GOT3 (cell line): ENCODE results near the gene CHRDL2.
"Not testable (repeated sequence)": the region's sequence is repeated elsewhere in the genome, so short reads cannot be mapped to it uniquely, and the experiment has no call there.

ENCODE experiments used
- DNase-seq: peaks from one replicate; lab custom pipeline; 2025; ENCODE audit warnings: mixed read lengths; lab: John Stamatoyannopoulos, UW

The CHRDL2 gene, protein sequence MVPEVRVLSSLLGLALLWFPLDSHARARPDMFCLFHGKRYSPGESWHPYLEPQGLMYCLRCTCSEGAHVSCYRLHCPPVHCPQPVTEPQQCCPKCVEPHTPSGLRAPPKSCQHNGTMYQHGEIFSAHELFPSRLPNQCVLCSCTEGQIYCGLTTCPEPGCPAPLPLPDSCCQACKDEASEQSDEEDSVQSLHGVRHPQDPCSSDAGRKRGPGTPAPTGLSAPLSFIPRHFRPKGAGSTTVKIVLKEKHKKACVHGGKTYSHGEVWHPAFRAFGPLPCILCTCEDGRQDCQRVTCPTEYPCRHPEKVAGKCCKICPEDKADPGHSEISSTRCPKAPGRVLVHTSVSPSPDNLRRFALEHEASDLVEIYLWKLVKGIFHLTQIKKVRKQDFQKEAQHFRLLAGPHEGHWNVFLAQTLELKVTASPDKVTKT

DNA sequence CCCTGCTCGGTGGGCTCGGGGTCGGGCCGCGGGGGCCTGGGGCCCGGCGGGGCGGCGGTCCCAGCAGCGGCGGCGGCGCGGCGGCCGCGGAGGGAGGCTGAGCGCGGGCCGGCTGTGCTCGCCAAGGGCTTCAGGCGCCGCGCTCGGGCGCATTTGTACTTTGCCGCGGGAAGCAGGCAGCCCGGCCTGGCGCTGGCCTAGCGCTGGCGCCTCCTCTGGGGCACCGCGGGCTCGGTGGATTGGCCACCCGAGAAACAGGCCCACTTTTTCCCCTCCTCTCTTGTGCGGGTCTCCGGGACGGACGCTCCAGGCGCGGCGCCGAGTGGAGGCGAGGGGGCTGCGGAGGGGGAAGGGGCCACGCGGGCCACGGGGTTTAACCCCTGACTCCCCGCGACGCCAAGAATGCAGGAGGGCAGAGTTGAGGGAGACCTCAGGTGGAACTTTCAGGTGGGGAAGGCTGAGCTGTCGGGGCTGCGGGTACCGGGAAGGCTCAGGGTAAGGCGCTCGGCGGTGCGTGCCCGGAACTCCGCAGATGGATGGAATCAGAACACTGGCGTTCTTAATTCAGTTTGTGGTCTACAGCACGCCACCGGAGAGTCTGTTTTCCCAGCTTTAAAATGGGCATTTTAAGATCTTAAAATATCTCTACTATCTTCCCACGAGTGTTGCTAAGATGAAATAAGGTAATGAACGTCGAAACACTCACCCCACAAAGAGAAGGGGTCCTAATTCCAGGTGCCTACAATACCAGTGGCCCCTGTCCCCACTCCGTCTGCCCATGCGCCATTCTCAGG is at the start of gene CHRDL2:
Gene CHRDL2, minus strand, starts transcription at position 126 of the 794 bp plus-strand sequence. CDS start 538 bp downstream, outside the sequence.
- no peak for DNase-seq

GRCh38 chr11:74780248-74781005 is 49.2 kb upstream of the CHRDL2 start:
- no peak for DNase-seq

DNA sequence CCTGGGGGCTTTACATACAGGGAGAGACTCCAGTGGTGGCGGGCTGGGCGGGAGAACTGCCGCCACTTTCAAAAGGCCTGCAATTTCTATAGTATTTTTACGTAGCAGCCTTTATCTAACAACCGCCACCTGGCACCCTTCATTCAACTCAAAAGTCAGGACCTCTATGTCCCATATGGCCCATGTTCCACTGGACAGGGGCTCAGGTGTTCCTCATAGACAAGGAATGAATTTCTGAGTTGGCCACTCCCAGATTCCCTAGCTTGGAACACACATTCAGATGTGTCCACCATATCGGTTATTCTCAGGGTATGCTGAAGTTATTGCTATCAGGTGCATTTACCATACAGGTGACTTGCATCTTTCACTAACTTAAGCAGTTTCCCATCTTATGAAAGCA is 47.4 kb upstream of the CHRDL2 start:
- no peak for DNase-seq

- DNase-seq = no peak
Observed at GRCh38 chr11:74777877-74778276, 46.7 kb upstream of the CHRDL2 start.

DNA sequence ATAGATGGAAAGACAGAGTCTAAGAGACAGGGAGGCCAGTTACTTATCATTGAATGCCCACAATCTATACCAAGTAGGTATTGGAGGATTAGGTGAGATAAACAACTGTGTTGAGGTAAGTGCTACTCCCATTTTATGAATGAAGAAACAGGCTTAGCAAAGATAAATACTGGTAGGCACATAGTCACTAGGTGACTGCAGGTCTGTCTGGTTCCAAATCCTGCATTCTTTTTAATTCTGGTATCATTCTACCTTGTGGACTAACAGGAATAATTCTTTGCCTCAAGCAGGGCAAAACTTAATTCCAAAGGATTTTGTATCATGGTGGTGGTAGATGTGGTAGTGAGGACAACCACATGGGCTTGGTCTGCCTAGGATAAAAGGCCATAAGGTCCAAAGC is 45.8 kb upstream of the CHRDL2 start:
- DNase-seq = no peak

DNA sequence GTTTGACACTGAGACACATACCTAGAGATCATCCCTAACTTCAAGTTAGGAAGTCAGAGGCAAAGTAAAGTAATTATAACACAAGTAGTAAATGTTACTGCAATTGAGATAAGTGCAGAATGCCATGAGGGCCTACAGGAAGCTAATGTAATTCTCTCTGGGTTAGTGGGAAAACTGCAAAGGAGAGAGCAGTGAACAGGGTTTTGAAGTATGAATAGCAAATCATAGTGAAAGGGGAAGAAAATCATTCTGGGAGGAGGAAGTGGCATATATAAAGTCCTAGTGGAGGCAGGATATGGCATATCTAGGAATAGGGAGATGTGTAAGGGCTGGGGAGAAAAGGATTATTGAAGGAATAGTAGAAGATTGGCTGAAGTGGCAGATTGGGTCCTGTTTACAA is 45.3 kb upstream of the CHRDL2 start:
- DNase-seq = no peak

GRCh38 chr11:74775762-74776161 is 44.5 kb upstream of the CHRDL2 start:
- no peak for DNase-seq

GRCh38 chr11:74773476-74773875 is 42.2 kb upstream of the CHRDL2 start:
- no peak for DNase-seq

DNA sequence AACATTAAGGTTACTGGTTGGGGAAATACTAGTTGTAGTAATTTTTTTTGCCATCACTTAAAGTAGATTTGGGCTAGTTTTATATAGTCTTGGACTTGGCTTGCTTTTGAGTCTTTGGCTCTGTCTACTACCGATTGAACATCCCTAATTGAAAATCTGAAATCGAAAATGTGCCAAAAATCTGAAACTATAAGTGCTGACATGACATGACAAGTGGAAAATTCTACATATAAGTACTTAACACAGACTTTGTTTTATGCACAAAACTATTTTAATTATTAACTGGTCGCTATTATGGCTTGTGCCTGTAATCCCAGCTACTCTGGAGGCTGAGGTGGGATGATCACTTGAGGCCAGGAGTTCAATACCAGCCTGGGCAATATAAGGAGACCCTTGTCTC is 39.9 kb upstream of the CHRDL2 start:
- DNase-seq = no peak

DNA sequence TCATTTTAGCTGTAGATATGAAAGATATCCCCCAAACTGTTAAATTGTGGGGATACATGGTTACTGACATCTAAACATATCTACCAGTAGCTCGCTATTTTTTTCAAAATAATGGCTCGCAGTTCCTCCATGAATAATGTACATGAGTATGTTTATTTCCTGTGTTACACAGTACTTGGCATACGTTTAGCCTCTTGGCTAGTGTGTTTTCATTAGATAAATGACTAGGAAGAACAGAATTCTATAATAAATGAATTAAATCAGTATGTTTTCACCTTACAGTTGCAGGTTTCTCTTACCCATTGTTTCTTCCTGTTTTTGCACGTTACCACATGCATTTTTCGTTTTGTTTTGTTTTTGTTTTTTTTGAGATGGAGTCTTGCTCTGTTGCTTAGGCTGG is 39.2 kb upstream of the CHRDL2 start:
- DNase-seq = no peak

- no peak for DNase-seq
Observed at GRCh38 chr11:74769055-74769707, 38.0 kb upstream of the CHRDL2 start.

GRCh38 chr11:74768172-74768651 is 37.0 kb upstream of the CHRDL2 start:
- not testable (repeated sequence) for DNase-seq

DNA sequence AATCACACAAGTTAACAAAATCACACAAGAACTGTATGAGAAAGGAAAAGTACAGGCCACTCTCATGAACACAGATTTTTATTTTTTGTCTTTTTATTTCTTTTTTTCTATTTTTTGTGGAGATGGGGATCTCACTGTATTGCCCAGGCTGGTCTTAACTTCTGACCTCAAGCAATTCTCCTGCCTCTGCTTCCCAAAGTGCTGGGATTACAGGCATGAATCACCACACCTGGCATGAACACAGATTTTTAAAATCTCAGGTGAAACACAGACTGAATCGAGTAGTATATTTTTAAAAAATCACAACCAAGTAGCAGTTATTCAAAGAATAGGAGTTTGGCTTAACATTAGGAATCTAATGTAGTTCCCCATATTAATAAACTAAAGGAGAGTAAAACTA is 35.7 kb upstream of the CHRDL2 start:
- no peak for DNase-seq

GRCh38 chr11:74756571-74756970 is 25.3 kb upstream of the CHRDL2 start:
- no peak for DNase-seq

DNA sequence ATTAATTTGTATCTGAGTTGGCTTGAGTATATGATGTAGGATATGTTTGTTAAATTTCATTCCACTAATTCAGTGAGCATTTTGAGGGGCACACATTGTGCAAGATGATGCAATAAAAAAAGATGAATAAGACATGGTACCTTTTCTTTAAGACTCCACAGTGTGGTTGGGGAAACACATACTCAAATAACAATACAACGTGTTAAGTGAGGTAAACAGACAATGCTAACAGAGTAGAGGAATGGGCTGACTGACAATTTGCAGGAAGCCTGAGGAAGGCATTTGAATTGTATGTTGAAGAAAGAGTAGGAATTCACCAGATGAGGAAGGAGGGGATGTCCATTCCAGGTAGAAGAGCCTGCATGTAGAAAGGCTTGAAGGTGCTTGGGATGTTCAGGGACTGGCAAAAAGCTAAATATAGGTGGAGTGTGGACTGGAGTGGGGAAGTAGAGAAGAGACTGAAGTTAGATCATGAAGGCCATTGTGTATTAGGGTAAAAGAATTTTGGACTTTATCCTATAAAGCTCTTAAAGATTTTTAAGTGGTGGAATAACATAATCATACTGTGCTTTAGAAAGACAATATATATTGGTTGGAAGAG is 24.3 kb upstream of the CHRDL2 start:
- no peak for DNase-seq

GRCh38 chr11:74754507-74755252 is 23.5 kb upstream of the CHRDL2 start:
- DNase-seq = no peak

GRCh38 chr11:74751303-74751702 is 20.1 kb upstream of the CHRDL2 start:
- DNase-seq = no peak

DNA sequence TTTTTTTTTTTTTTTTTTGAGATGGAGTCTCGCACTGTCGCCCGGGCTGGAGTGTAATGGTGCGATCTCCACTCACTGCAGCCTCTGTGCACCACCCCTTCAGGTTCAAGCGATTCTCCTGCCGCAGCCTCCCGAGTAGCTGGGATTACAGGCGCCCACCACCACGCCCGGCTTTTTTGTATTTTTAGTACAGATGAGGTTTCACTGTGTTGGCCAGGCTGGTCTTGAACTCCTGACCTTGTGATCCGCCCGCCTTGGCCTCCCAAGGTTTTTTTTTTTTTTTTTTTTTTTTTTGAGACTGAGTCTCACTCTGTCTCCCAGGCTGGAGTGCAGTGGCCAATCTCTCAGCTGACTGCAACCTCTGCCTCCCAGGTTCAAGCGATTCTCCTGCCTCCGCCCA is 19.4 kb upstream of the CHRDL2 start:
- DNase-seq = not testable (repeated sequence)

DNA sequence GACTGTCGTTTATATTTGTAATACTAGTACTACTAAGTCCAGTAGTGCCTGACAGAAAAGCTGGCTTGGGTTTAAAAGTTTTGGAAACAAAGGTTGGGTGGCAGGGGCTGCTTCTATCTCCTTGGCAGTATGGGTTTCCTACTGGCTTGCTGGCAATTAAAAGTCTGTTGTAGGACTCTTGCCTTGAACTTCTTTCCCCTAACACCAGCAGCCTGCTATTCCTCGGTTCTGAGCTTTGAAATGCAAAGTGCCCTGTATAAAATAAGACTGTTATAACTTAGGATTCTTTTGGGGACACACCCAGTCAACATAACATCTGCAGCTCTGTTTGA is 18.7 kb upstream of the CHRDL2 start:
- DNase-seq = no peak

DNA sequence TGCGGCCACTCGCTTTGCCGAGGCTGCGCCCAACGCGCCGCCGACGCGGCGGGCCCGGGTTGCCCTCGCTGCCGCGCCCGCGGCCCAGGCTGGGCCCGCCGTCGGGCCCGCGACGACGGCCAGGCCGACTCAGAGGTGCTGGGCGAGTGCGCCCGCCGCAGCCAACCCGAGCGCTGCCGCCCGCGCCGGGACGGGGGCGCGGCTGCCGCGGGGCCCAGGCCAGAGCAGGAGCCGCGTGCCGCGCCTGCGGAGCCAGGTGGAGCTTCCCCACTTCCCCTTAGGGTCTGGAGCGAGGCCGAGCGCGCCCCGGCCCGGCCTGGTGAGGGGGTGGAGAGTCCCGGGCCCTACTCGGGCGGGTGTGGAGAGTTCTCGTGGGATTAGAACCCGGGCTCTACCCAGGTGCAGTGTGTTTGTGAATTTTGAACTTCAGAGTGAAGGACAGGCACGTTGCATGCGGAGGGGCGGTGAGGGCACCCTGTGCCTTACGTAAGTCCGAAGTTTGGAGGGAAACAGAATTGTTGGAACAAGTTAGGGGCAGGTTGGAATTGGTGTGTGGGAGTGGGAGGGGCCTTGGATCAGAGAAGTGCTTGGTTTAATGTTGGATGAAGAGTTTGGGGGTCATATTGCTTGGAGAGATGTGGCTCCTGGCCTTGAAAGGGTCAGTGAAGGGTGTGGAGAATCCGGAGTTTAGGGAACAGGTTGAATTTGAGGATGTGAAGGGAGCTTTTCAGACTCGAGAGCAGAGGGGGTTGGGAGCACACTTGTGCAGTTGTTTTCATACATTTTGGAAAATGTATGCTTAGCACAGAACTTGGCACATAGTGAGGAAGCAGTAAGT is 18.1 kb upstream of the CHRDL2 start:
- DNase-seq = no peak
